H1 (cell line): ENCODE measurements around the gene CADM2. TPM values are rescaled to one million over a fixed set of nuclear protein-coding genes. Genes with fewer than 3 reads are reported as not detected.

Experiments
- CTCF ChIA-PET: fragments of 300-600 bp; sonication (Branson Sonifier 250); formaldehyde crosslinking; loops from one replicate; lab custom pipeline; 2021; ENCODE audit not compliant: partially characterized antibody; lab: Charles Lee
- POLR2A ChIA-PET: fragments of 300-600 bp; sonication (Branson Sonifier 250); formaldehyde crosslinking; loops from one replicate; lab custom pipeline; 2021; ENCODE audit warnings: inconsistent platforms; ENCODE audit not compliant: partially characterized antibody; lab: Charles Lee
- DNase-seq, 2 experiments: peaks; one replicate each; pipeline versions ENCODE4 v3.0.0 to v3.0.0-alpha.2; 2010 to 2022; ENCODE audit warnings: low spot score in 2 of 2, low read depth in 1 of 2, mixed read lengths in 1 of 2
- FAIRE-seq: peaks from 2 replicates; lab custom pipeline; 2011; peaks lifted over from hg19 to GRCh38; lab: Jason Lieb, UNC
- H2AFZ ChIP-seq: 2 replicates; pipeline ENCODE4 v1.8.1; 2012; ENCODE audit warnings: low read length, inconsistent platforms
- H2AK5ac ChIP-seq: 2 replicates; pipeline ENCODE4 v1.6.1; 2013; ENCODE audit warnings: low read depth, low read length
- H2BK120ac ChIP-seq: replicated peaks from 2 replicates; pipeline ENCODE3; 2013; ENCODE audit warnings: low read depth, low read length, inconsistent platforms
- H2BK12ac ChIP-seq: 2 replicates; pipeline ENCODE4 v1.6.1; 2013; ENCODE audit warnings: low read depth, low read length
- H2BK15ac ChIP-seq: 2 replicates; pipeline ENCODE4 v1.6.1; 2013; ENCODE audit warnings: low read length
- H2BK20ac ChIP-seq: 2 replicates; pipeline ENCODE4 v1.6.1; 2013; ENCODE audit warnings: low read length
- H2BK5ac ChIP-seq: 2 replicates; pipeline ENCODE4 v1.6.1; 2013; ENCODE audit warnings: low read depth, low read length
- H3K14ac ChIP-seq: 2 replicates; pipeline ENCODE4 v1.6.1; 2013; ENCODE audit warnings: inconsistent platforms; ENCODE audit not compliant: insufficient read length
- H3K18ac ChIP-seq: 2 replicates; pipeline ENCODE4 v1.6.1; 2013; ENCODE audit warnings: low read length; ENCODE audit errors: extremely low read depth
- H3K23ac ChIP-seq: 2 replicates; pipeline ENCODE4 v1.6.1; 2013; ENCODE audit warnings: inconsistent platforms; ENCODE audit not compliant: insufficient read length
- H3K23me2 ChIP-seq: 2 replicates; pipeline ENCODE4 v1.6.1; 2013; ENCODE audit warnings: low read depth, low read length
- H3K27ac ChIP-seq: 2 replicates; pipeline ENCODE4 v1.6.1; 2011; ENCODE audit warnings: low read depth, low read length, inconsistent platforms
- H3K27me3 ChIP-seq, 4 experiments: replicated peaks in 1 of 4; 1 replicate in 1 of 4; 2 replicates in 3 of 4; pipeline versions ENCODE4 v1.6.1 to v1.8.1; 2011 to 2013; ENCODE audit warnings: low read length in 3 of 4, mild to moderate bottlenecking in 3 of 4, inconsistent platforms in 2 of 4, mixed read lengths in 2 of 4, moderate library complexity in 1 of 4; ENCODE audit not compliant: control insufficient read depth in 3 of 4, insufficient read depth in 3 of 4; ENCODE audit errors: extremely low read depth in 1 of 4
- H3K36me3 ChIP-seq, 4 experiments: 2 replicates each; pipeline versions ENCODE4 v1.6.1 to v1.8.1; 2011 to 2013; ENCODE audit warnings: mild to moderate bottlenecking in 4 of 4, low read length in 3 of 4, moderate library complexity in 2 of 4, control low read depth in 1 of 4, inconsistent platforms in 1 of 4; ENCODE audit not compliant: insufficient read depth in 4 of 4, control insufficient read depth in 2 of 4
- H3K4ac ChIP-seq: replicated peaks from 2 replicates; pipeline ENCODE3; 2013; ENCODE audit warnings: low read length, low read depth, mixed read lengths, inconsistent platforms; ENCODE audit not compliant: insufficient read length
- H3K4me1 ChIP-seq, 4 experiments: replicated peaks in 1 of 4; 1 replicate in 1 of 4; 2 replicates in 3 of 4; pipeline versions ENCODE4 v1.6.1 to v1.8.1; 2011 to 2013; ENCODE audit warnings: low read length in 3 of 4, inconsistent platforms in 2 of 4, mixed read lengths in 1 of 4; ENCODE audit not compliant: insufficient read depth in 4 of 4, control insufficient read depth in 3 of 4
- H3K4me2 ChIP-seq, 2 experiments: 2 replicates each; pipeline versions ENCODE4 v1.6.1 to v1.8.1; 2011 to 2013; ENCODE audit warnings: low read depth in 2 of 2, low read length in 2 of 2, control low read depth in 1 of 2, inconsistent platforms in 1 of 2, mild to moderate bottlenecking in 1 of 2; ENCODE audit not compliant: insufficient read depth in 1 of 2
- H3K4me3 ChIP-seq, 4 experiments: fragments of 200-600, 300-600 bp in 1 of 4; sonication (generic), shearing (Covaris generic), sonication (Bioruptor Twin) in 1 of 4; 2 replicates each; pipeline versions ENCODE4 v1.5.1 to v1.8.1; 2011 to 2016; ENCODE audit warnings: low read length in 4 of 4, low read depth in 3 of 4, control low read depth in 2 of 4, inconsistent platforms in 2 of 4, mild to moderate bottlenecking in 2 of 4, mixed read lengths in 1 of 4, moderate library complexity in 1 of 4; ENCODE audit not compliant: insufficient read depth in 2 of 4; ENCODE audit errors: extremely low read depth in 1 of 4
- H3K56ac ChIP-seq: replicated peaks from 2 replicates; pipeline ENCODE3; 2013; ENCODE audit warnings: low read depth, mild to moderate bottlenecking, mixed read lengths, low read length, inconsistent platforms; ENCODE audit not compliant: insufficient read length
- H3K79me1 ChIP-seq: 2 replicates; pipeline ENCODE4 v1.6.1; 2013; ENCODE audit warnings: low read depth, low read length, control low read depth
- H3K79me2 ChIP-seq, 2 experiments: 2 replicates each; pipeline versions ENCODE4 v1.6.1 to v1.8.1; 2012 to 2013; ENCODE audit warnings: low read length in 2 of 2, mild to moderate bottlenecking in 2 of 2, inconsistent platforms in 1 of 2; ENCODE audit not compliant: insufficient read depth in 2 of 2, control insufficient read depth in 1 of 2
- H3K9ac ChIP-seq, 4 experiments: replicated peaks in 1 of 4; 1 replicate in 1 of 4; 2 replicates in 3 of 4; pipeline versions ENCODE4 v1.6.1 to v1.8.1; 2011 to 2013; ENCODE audit warnings: low read depth in 3 of 4, low read length in 3 of 4, control low read depth in 2 of 4, mild to moderate bottlenecking in 2 of 4, moderate library complexity in 2 of 4, inconsistent platforms in 1 of 4; ENCODE audit errors: extremely low read depth in 1 of 4
- H3K9me3 ChIP-seq, 2 experiments: 2 replicates each; pipeline versions ENCODE4 v1.6.1 to v1.8.1; 2012 to 2013; ENCODE audit warnings: mild to moderate bottlenecking in 2 of 2, moderate library complexity in 2 of 2, control low read depth in 1 of 2, inconsistent platforms in 1 of 2, low read depth in 1 of 2, low read length in 1 of 2, mixed read lengths in 1 of 2; ENCODE audit not compliant: insufficient read depth in 2 of 2
- H4K20me1 ChIP-seq, 2 experiments: replicated peaks in 1 of 2; 2 replicates each; pipeline versions ENCODE3 to v1.8.1; 2011 to 2013; ENCODE audit warnings: inconsistent platforms in 2 of 2, low read length in 2 of 2, mild to moderate bottlenecking in 1 of 2; ENCODE audit not compliant: insufficient read depth in 2 of 2, control insufficient read depth in 1 of 2
- H4K5ac ChIP-seq: 2 replicates; pipeline ENCODE4 v1.6.1; 2013; ENCODE audit warnings: low read length, low read depth, mixed read lengths, inconsistent platforms; ENCODE audit not compliant: insufficient read length
- H4K8ac ChIP-seq: 2 replicates; pipeline ENCODE4 v1.8.0; 2013; ENCODE audit warnings: mild to moderate bottlenecking, moderate library complexity, low read length, inconsistent platforms; ENCODE audit not compliant: insufficient read depth; ENCODE audit errors: extremely low read depth
- H4K91ac ChIP-seq: replicated peaks from 2 replicates; pipeline ENCODE3; 2013; ENCODE audit warnings: low read length, mixed read lengths, inconsistent platforms; ENCODE audit not compliant: insufficient read length
- RXRA ChIP-seq: IDR thresholded peaks from 2 replicates; pipeline ENCODE4 v1.6.1; 2011; ENCODE audit warnings: low read depth, mild to moderate bottlenecking, low read length, moderate library complexity; ENCODE audit not compliant: insufficient read depth
- WGBS, 2 experiments: shearing (Covaris generic) in 1 of 2; methylation state at CpG; one replicate each; pipeline versions ENCODE4 v1.1.6 to v1.1.7; 2013 to 2015; ENCODE audit warnings: low lambda C conversion rate in 2 of 2, mixed read lengths in 2 of 2, inconsistent platforms in 1 of 2, low coverage in 1 of 2, missing lambda C conversion rate in 1 of 2; ENCODE audit not compliant: insufficient replicate concordance in 2 of 2, insufficient coverage in 1 of 2, insufficient read length in 1 of 2; ENCODE audit errors: extremely low coverage in 1 of 2, missing lambda C conversion rate in 1 of 2; 5-methylcytosine and 5-hydroxymethylcytosine counted together
- polyA plus RNA-seq, 7 experiments: library from polyadenylated mRNA; depleted of rRNA in 3 of 7; stranded (reverse) in 5 of 7; unstranded in 2 of 7; fragments of >200 nt in 5 of 7; fragments of 200-250 nt in 2 of 7; gene quantifications; 1 replicate in 5 of 7; 2 replicates in 1 of 7; 4 replicates in 1 of 7; pipeline versions ENCODE4 v1.2.1 to v1.2.3, GENCODE V29; 2011 to 2013; ENCODE audit warnings: missing spikeins in 2 of 7, mixed read lengths in 2 of 7
- total RNA-seq: library from RNA; stranded (reverse); fragmentation: NEBNext Ultra II Directional; extraction: Animal tissue kit (Norgen Biotek cat#: 25700); gene quantifications from 2 replicates; pipeline ENCODE4 v1.2.1, GENCODE V29; 2021

Gene CADM2
- total and polyA plus RNA-seq, 2 of the 8 experiments (the other 6 are each of a cell fraction or from before 2014, with no cell fraction given): 14.9 to 20.9 TPM

GRCh38 chr3:84960581-84960980 lies 1.8 kb downstream of the CADM2 start:
- no peak overlapping the region for H2BK20ac ChIP-seq
- H4K8ac ChIP-seq: no peak overlapping the region
- H2BK120ac ChIP-seq: no peak overlapping the region
- peaks cover 0 to 14% (median 5%) of the 10 kb centered on the region in 4 experiments; a peak in 4 of 7 replicates for H3K4me1 ChIP-seq
- DNase-seq (no peak), FAIRE-seq (no peak)
- no peak overlapping the region for H4K5ac ChIP-seq
- peak overlapping the region; percentile 79 to 90 (median 85) for H3K4me3 ChIP-seq
- CTCF ChIA-PET: interaction anchor here (1.4 kb wide), 1 partner anchor 345 kb away, joined by 4 read pairs; no protein-coding TSS in a partner anchor
- H3K4ac ChIP-seq: no peak overlapping the region
- no peak overlapping the region for H3K23ac ChIP-seq
- H3K4me2 ChIP-seq: peak overlapping the region; percentile 95 to 98
- H3K9ac ChIP-seq: peak overlapping the region in 1 of 4 experiments; percentile 63; a peak in 1 of 7 replicates
- no peak overlapping the region for H2BK15ac ChIP-seq
- H3K56ac ChIP-seq: no peak overlapping the region
- H3K36me3 ChIP-seq: no peaks in the 10 kb centered on the region
- no peak overlapping the region for H3K27ac ChIP-seq
- H3K14ac ChIP-seq: no peak overlapping the region
- no peaks in the 10 kb centered on the region for H3K9me3 ChIP-seq
- no peaks in the 10 kb centered on the region for H3K27me3 ChIP-seq
- peaks cover 0 to 3% of the 10 kb centered on the region in 2 experiments for H4K20me1 ChIP-seq
- H2AFZ ChIP-seq: no peak overlapping the region
- peaks cover 0 to 55% of the 10 kb centered on the region in 2 experiments; a peak in 3 of 4 replicates for H3K79me2 ChIP-seq
- H3K23me2 ChIP-seq: peaks cover 23% of the 10 kb centered on the region
- H3K18ac ChIP-seq: no peak overlapping the region; the same call in 1 of the 2 replicates
- no peaks in the 10 kb centered on the region; the same call in 1 of the 2 replicates for H3K79me1 ChIP-seq
- no peak overlapping the region for H2BK5ac ChIP-seq
- TF ChIP-seq RXRA: no peak
- no peak overlapping the region for H4K91ac ChIP-seq
- POLR2A ChIA-PET: no interaction called here
- no peak overlapping the region for H2AK5ac ChIP-seq
- H2BK12ac ChIP-seq: no peak overlapping the region
- WGBS, 2 experiments: 1% methylated on average over 12 of the region's 12 CpGs; no CpG with 5 or more reads in 1 of the 2 experiments
